HG03025 (cell line): Measurements from ENCODE around the gene PRRC1.
A peak's percentile ranks its signal among the peaks of the same experiment; 100 is the strongest.

Experiments
- ATAC-seq: cut with Tn5 transposase; IDR thresholded peaks from one replicate; pipeline ENCODE4 v1.9.1; 2021; ENCODE audit warnings: mild to moderate bottlenecking, moderate library complexity; ENCODE audit not compliant: unreplicated experiment, low FRiP score

The PRRC1 gene

DNA sequence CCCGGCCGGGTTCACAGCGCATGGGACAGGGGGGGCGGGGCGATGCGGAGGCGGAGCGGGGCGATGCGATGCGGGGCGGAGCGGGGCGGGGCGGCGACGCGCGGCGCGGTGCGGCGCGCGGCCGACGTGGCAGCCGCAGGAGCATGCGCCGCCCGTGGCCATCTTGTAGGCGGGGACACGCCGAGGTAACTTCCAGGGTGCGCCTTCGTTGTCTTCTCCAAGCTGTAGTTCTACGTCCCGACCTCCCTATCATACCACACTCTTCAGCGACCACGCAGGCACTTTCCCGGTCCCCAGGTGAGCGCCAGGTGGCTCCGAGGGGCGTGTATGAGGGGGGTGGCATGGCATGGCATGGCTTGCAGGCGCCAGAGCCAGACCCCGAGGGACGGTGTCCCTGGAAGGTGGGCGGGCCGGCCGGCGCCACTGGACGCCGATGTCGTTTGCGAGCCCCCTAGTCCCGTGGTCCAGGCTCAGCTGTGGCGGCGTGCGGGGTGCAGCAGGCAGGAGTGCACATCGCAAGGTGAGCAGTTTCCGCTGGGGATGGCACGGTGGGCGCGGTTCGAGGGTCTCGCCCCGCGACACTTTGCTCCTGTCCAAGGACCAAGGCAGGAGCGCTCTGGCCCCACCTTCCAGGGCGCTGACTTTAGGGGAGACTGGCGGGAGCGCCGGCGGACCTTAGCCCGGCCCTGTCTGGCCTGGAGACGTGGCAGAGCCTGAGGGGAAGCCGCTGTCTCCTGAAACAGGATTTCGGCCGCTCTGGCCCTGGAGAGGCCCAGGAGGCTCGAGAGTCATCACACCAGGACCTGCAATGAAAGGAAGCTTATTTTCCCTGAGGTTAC is at the start of gene PRRC1:
TSS of gene PRRC1 (plus strand) at position 161 of the 839 bp plus-strand sequence. CDS start 5,840 bp downstream, outside the sequence.
- ATAC-seq: peak; percentile 91

DNA sequence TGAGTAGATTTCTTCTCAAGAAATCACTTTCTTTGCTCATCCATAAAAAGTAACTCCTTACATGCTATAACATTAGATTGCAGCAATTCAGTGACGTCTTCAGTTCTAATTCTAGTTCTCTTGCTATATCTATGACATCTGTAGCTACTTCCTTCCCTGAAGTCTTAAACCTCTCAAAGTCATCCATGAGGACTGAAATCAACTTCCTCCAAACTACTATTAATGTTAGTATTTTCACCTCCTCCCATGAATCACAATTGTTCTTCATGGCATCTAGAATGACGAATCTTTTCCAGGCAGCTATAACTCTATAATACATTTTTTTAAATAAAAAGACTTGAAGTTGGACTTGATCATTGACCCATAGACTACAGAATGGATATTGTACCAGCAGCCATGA is 46.2 kb upstream of the PRRC1 start:
- no peak for ATAC-seq

DNA sequence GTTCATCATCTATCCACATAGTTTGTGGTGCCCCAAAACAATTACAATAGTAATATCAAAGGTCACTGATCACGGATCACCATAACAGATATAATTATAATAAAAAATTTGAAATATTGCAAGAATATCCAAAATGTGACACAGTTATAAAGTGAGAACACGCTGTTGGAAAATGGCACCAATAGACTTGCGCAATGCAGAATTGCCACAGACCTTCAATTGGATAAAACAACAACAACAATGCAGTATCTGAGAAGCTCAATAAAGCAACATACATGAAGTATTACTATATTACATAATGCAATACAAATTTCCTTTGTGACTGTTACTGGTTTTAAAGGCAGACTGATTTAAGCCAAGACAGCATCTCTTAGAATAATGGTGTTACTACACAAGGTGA is 44.7 kb upstream of the PRRC1 start:
- no peak for ATAC-seq

DNA sequence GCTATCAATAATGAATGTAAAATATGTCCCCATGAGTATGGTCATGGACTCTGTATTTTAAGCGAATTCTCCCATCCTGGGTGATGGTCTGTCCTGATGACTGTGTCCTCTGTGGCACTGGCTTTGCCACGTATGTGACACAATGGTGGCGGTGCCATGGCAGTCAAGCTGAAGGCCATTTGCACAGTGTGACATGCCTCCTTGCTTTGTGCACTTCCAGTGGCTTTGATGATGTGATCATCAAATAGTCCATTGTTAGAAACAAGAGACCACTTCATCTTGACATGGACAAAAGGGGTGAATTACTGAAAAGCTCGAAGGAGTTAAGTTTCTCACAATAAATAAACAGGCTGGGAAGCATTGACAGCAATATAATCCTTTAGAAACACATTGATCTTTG is 31.0 kb upstream of the PRRC1 start:
- no peak for ATAC-seq

DNA sequence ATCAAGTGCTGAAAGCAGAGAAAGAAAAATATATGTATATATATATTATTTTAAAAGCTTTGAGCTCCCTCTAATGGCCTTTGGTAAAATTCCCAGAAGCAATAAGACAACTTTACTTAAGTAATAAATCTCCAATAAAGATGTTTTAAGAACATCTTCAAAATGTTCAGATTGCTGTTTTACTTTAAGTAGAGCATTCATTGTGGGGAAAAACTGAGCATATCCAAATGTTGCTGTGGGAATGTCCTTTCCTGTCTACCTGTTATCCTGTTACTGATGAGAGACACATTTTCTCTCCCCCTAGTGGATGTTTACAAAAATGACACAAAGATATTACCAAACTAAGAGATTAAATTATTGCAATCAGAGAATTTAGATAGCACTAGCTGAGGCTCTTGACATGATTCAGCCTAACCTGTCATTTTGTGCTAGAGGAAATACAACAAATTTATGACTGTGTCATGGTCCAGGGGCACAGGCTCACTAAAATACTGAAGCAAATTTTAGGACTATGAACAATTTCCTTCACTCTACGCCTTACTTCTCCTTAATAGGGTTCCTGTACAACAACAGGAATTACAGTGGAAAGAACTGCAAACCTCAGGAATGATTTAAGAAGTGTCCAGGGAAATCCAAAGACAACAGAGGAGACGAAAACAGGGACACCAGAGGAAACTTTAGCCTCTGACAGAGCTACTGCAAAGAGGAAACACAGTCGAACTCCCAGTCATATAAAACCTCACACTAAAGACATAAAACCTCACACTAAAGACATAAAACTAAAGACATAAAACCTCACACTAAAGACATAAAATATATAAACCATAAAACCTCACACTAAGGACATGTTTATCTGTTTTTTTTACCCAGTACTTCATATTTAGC is 24.3 kb upstream of the PRRC1 start:
- ATAC-seq: no peak

DNA sequence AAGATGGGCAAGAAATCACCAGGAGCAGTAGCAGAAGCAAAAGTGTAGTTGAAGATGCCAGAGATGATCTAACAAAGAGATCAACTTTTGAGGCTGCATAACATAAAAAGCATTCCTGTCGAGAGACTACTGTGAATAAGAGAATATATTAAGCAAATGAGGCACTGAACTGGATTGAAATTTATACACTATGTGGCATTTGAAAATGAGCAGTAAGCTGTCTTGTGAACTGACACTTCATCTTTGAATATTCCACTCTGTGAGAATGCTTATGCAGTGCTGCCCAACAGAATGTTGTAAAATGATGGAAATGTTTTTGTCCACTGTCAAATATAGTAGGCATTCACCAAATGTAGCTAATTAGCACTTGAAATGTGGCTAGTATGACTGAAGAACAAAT is 18.9 kb upstream of the PRRC1 start:
- ATAC-seq: no peak

DNA sequence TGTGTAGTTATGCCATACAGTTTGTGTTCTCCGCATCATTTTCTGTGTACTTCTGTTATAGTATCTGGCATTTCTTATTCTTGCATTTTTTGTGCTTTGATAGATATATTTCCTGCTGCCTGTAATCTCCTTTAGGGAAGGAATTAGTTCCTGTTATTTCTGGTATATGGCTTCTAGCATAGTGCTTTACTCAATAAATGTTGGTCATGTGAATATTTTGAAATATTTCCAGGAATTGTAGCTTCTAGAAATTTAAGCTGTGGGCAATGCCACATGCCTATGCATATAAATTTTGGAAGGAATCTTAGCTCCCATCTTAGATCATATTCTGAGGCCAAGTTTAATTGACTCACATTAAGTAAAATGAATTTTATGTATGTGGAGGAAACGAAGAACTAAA is 11.5 kb upstream of the PRRC1 start:
- no peak for ATAC-seq

DNA sequence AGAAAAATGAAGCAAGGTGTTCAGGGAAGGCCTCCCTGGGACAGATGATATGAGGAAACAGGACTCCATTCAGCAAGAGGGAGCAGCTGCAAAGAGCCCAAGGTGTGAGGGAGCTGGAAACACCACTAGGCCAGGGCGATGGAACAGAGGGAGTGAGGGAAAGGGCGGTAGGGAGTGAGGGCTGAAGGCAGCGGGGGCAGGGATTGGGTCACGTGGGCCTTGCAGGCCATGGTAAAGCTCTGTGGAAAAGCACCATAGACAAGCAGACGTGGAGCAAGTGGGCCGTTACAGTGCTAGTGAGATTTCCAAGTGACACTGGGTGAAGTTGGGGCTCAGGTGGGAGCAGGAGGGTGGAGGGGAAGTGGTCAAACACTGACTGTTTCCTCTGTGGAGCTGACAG is 10.8 kb upstream of the PRRC1 start:
- no peak for ATAC-seq

DNA sequence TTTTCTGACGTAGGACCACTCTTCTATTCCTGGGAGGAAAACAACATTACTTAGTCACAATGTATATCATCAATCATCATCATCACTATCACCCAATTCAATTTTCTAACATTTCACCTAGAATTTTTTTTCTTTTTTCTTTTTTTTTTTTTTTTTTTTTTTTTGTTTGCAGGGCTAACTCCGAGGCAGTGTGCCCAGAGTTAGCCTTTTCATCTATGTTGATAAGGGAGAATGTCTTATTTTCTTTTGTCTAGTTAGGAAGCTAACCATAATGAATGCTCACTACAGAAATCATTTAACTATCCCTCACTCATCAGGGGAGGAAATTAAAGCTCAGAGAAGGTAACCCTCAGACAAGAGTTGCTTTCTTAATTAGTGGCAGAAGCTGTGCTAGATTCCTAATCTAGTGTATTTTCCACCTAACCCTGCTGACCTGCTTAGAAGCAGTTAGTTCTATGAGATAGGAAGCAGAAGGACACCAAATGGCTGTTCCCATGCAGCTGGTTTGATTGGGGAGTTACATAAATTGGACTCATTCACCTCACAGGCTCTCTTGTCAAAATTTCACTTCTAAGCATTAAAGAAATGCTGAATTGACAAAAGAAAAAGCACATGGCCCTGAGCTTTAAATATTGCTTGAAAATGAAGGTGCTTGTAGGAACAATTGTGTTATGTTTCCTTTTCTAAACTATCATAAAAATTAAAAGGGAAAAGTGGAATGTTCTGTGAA is 8.6 kb upstream of the PRRC1 start:
- no peak for ATAC-seq

DNA sequence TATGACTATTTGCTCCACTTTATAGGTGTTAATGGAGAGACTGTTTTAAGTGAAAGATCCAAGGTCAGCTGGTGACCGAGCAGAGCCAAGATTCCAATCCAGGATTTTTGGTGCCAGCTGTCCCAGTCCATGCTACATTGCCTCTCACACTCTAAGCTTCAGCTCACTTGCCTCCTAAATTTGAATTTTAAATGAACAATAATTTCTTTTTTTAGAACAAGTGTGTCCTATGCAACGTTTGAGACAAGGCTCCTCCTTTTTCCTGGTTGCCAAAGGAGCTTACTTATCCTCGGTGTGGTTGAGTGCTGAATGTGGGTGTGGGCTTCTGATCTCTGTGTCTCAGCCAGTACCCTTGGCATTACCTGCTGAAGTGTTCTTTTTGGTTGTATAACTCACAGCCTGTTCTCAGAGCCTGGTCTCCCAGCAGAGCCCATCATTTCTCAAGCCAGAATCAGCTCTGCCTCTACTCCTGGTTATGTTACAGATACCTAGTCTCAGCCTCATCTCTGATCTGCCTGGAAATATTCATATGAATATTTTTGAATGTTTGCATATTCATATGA is 4.0 kb upstream of the PRRC1 start:
- no peak for ATAC-seq

DNA sequence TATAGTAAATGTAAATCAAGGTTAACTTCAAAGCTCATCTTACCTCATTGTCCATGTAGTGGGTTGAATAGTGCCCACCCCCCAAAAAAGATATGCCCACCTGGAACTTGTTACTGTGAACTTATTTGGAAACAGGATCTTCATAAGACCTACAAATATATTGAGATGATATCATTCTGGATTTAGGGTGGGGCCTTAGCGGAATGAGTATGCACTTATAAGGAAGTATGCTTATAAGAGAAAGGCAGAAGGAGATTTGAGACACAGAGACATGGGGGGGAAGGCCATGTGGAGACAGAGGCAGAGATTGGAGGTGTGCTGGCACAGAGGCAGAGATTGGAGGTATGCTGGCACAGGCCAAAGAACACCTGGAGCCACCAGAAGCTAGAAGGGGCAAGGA is 2.6 kb upstream of the PRRC1 start:
- no peak for ATAC-seq

DNA sequence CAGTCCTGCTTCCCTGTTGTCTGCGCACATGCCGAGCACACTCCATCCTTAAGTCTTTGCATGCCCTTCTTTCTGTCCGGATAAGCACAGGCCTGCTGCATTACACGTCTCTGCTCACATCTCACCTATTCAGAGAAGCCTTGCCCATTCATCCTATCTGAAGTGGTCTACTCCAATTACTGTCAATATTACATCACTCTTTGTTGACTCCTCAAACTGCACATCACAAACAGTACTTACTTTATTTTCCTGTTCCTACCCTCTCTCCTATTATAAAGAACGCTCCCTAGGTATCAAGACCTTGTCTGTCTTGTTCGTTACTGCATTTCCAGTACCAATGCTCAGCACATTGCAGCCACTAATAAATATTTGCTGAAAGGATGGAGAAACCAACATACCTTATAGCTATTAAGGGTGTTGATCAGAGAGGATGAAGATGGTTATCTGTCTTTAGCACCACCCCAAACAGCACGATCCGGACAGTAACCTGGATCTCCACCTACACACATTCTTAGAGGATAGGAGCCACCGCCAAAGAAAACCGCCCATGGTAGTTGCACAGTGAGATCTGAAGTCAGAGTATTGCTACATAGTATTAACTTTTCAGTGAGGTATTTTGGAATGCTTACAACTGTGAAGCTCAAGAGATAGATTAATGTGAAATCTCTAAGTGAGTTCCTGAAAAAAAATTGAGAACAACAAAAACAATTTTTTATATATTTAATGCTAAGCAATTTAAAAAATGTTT is 1.6 kb upstream of the PRRC1 start:
- no peak for ATAC-seq

DNA sequence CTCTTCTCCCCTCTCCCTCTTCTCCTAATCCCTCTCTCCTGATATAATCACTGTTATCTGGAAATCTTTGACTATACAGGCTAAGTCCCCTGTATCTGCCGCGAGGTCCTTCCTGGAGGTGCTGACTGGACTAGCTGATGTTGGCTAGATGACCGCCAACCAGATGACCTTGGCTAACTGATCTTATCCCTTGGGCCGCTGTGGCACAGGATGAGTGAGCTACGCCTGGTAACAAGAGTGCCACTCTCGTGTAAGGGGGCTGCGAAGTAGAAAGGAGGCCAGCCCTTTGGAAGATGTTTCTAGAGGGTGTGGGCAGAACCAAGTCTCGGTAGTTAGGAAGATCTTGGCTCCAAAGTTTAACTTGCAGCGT is 345 bp upstream of the PRRC1 start:
- ATAC-seq: peak; percentile 34

DNA sequence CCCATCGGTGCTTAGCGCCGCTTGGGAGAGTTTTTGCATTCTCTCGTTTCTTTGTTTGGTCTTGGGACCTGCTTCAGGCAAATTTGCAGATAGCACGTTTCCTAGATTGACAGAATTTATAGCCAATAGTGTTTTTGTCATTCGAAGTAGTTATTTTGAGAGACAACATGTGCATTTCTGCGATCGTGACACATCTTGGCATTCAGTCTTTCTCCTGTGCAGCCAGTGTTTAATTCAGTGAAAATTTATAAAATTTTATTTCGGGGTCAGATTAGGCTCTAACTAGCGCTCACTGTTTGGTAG is 830 bp downstream of the PRRC1 start:
- ATAC-seq: peak; percentile 35

DNA sequence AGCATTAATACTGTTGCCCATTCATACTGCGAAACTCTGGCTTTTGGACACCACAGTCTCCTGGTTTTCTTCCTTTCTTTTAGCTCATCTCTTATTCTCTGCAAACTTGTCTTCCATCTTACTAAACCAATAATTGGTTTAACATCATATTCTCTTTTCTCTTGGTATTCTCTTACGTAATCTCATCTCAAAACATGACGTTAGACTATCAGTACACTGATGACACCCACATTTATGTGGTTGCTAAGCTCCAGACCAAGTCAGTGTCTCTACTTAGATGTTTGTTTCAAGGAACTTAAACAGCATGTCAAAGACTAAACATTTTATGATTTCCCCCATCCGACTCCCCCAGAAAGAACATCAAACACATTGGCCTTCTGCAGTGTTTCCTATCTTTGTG is 2.1 kb downstream of the PRRC1 start:
- ATAC-seq: no peak

DNA sequence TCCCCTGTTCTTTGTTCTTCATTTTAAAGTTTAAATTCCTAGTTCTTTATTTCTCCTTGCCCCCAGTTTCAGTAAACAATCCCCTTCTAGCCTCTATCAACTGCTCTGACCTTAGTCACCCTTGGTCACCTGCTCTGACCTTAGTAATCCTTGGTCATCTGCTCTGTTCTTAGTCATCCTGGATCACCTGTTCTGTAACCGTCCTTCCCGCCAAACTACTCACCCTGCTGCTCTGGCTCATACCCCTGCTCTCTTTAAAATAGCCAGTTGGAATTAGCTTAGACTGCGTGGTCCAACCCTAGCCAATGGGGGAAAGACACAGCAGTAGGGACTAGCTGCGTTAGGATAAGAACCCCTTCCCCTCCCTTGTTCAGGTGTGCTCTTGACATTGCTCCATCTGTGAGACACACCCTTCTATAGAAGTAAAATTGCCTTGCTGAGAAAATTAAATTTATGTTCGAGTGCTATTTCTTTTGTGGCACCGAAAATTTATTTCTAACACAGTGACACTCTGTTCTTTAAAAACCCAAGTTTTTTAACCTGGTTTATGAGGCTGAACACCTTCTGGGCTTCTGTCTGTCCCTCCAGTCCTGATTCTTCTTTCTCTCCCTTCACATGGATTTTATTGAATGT is 3.8 kb downstream of the PRRC1 start:
- no peak for ATAC-seq

DNA sequence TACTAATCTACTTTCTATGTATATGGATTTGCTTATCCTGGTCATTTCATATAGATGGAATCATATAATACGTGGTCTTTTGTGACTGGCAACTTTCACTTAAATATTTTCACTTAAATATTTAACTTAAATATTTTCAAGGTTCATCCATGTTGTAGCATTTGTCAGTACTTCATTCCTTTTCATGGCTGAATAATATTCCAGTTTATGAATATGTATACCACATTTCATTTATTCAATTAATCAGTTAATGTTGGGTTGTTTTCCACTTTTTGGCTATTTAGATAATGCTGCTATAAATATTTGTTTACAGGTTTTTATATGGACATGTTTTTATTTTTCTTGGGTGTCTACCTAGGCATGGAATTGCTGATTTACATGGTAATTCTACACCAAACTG is 7.7 kb downstream of the PRRC1 start:
- no peak for ATAC-seq

DNA sequence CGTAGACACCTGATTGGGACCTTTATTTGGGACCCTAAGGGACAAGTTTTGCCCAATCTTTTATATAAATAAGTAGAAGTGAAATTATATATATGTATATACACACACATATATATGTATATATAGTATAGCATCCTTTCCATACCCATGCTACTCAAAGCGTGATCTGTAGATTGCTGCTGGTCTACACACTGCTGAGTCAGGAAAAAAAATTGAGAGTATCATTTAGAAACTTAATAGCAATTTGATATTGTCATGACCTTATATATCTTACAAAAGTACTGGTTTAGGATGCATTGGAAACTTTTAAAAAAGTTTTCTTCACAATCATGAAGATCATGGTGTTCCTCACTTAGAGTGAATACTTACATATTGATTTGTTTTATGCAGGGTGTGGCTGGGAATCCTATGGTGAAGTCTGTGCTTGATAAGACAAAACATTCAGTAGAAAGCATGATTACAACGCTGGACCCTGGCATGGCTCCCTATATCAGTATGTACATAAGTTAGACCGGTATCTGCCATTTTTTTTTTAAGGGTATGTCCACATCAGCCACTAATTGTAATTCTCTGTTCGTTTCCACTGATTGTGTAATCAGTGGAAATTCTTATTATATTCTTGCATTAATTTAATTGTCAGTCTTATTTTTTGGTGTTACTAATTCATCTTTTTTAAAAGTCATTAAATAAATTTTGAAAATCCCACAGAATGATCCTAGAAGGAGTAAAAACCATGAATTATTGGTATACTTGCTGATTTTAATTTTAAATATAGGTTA is 12.7 kb downstream of the PRRC1 start:
- no peak for ATAC-seq

DNA sequence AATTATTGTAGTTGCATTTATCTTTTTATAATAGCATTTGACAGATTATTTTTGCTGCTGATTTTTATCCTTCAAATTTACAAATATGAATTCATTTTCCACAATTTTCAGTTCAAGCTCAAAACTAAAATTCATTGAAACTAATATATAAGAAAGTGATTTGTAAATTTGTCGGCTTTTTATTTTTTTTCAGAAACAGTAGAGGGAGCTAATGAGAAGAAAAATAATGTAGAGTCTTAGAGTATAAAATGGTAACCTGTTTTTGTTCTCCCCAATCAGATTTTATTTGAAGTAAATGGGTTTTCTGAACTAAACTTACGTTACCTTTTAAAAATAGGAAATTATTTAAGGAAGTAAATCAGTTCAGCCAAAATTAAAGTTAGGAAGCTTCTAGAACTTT is 19.2 kb downstream of the PRRC1 start:
- no peak for ATAC-seq
